Measurements from ENCODE around the gene SPN. TPM values are rescaled to one million over a fixed set of nuclear protein-coding genes. Genes with fewer than 3 reads are reported as not detected.
A peak's percentile ranks its signal among the peaks of the same experiment; 100 is the strongest.
"Not testable (repeated sequence)": the region's sequence is repeated elsewhere in the genome, so short reads cannot be mapped to it uniquely, and the experiment has no call there.

Gene SPN
- total RNA-seq, 1 donor from 2014 or later: 0.31 TPM

DNA sequence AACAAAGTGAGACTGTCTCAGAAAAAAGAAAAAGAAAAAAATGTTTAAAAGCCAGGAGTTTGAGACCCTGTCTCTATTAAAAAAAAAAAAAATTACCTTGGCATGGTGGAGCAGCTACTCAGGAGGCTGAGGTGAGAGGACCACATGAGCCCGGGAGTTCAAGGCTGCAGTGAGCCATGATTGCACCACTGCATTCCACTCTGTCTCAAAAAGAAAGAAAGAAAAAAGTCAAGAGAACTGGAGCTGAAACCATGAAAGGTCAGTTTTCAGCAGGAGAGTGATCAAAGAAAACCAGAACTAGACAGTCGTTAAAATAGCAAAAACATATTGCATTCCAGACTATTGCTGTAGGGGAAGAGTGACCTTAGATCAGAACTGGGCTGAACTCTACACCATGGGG lies 24.7 kb downstream of the SPN start:
- Mint-ChIP-seq H3K4me3 (no peak overlapping the region), H3K4me1 (ENCODE audit: unreplicated experiment) (peaks cover 21% of the 10 kb centered on the region), H3K27me3 (no peaks in the 10 kb centered on the region), H3K36me3 (peaks cover 31% of the 10 kb centered on the region), H3K27ac (peak overlapping the region; percentile 21), H3K9me3 (no peaks in the 10 kb centered on the region)
- DNase-seq (ENCODE audit: extremely low spot score, unreplicated experiment): no peak
- TF ChIP-seq, protein P1, sequence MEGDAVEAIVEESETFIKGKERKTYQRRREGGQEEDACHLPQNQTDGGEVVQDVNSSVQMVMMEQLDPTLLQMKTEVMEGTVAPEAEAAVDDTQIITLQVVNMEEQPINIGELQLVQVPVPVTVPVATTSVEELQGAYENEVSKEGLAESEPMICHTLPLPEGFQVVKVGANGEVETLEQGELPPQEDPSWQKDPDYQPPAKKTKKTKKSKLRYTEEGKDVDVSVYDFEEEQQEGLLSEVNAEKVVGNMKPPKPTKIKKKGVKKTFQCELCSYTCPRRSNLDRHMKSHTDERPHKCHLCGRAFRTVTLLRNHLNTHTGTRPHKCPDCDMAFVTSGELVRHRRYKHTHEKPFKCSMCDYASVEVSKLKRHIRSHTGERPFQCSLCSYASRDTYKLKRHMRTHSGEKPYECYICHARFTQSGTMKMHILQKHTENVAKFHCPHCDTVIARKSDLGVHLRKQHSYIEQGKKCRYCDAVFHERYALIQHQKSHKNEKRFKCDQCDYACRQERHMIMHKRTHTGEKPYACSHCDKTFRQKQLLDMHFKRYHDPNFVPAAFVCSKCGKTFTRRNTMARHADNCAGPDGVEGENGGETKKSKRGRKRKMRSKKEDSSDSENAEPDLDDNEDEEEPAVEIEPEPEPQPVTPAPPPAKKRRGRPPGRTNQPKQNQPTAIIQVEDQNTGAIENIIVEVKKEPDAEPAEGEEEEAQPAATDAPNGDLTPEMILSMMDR (conservative IDR thresholded peaks at IDR 0.05): no peak

DNA sequence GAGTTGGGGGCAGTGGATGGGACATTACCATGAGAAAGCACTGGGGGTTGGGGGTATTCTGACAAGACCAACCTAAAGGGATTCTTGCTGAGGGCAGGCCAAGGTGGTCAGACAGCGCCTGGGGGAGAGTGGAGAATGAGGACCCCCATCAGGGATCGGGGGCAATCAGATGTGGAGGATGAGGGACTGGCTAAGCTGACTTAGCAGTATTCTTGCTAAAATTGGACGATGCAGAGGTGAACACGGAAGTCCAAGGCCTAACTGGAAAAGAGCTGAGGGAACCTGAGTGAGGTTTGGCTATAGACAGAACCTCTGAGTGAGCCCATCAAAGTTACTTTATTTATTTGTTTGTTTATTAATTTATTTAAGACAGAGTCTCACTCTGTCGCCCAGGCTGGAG lies 25.1 kb downstream of the SPN start:
- peaks cover 21% of the 10 kb centered on the region for H3K4me1 Mint-ChIP-seq (ENCODE audit: unreplicated experiment)
- TF ChIP-seq, protein P1 (conservative IDR thresholded peaks at IDR 0.05): no peak
- no peak overlapping the region for H3K4me3 Mint-ChIP-seq
- DNase-seq (ENCODE audit: extremely low spot score, unreplicated experiment): no peak
- no peaks in the 10 kb centered on the region for H3K27me3 Mint-ChIP-seq
- peaks cover 31% of the 10 kb centered on the region for H3K36me3 Mint-ChIP-seq
- no peaks in the 10 kb centered on the region for H3K9me3 Mint-ChIP-seq
- H3K27ac Mint-ChIP-seq: peak overlapping the region; percentile 21

DNA sequence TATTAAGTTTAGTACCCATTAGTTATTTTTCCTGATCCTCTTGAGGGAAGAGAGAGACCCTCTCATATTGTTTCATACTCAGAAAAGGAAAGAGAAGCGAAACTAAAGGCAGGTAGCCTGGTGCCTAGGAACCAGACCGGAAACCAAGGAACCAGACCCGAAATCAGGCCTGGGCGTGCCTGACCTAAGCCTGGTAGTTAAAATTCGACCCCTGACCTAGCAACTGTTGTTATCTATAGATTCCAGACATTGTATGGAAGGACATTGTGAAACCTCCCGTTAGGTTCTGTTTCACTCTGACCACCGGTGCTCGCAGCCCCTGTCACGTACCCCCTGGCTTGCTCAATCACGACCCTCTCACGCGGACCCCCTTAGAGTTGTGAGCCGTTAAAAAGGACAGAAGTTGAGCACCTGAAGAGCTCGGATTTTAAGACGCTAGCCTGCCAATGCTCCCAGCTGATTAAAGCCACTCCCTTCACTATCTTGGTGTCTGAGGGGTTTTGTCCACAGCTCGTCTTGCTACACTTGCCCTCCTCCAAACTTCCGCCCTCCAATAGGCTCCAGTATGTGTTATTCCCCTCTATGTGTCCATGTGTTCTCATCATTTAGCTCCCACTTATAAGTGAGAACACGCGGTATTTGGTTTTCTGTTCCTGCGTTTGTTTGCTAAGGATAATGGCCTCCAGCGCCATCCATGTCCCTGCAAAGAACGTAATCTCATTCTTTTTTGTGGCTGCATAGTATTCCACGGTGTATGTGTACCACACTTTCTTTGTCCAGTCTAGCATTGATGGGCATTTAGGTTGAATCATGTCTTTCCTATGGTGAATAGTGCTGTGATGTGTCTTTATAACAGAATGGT lies 26.7 kb downstream of the SPN start:
- H3K27ac Mint-ChIP-seq; H3K9me3 Mint-ChIP-seq; DNase-seq (ENCODE audit: extremely low spot score, unreplicated experiment); H3K27me3 Mint-ChIP-seq: not testable (repeated sequence)
- Mint-ChIP-seq H3K36me3 (peaks cover 27% of the 10 kb centered on the region), H3K4me3 (peak overlapping the region; percentile 10), H3K4me1 (ENCODE audit: unreplicated experiment) (peaks cover 21% of the 10 kb centered on the region)

DNA sequence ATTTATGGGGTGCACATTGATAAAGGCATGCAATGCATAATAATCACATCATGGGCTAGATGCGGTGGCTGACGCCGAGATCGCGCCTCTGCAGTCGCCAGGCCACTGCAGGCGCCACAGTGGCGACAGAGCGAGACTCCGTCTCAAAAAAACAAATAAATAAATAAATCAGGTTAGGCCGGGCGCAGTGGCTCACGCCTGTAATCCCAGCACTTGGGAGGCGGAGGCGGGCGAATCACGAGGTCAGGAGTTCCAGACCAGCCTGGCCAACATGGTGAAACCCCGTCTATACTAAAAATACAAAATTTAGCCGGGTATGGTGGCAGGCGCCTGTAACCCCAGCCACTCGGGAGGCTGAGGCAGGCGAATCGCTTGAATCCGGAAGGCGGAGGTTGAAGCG lies 29.6 kb downstream of the SPN start:
- not testable (repeated sequence) for H3K27me3 Mint-ChIP-seq; DNase-seq (ENCODE audit: extremely low spot score, unreplicated experiment); H3K27ac Mint-ChIP-seq; H3K9me3 Mint-ChIP-seq; H3K4me3 Mint-ChIP-seq
- H3K4me1 Mint-ChIP-seq (ENCODE audit: unreplicated experiment): peaks cover 11% of the 10 kb centered on the region
- H3K36me3 Mint-ChIP-seq: peaks cover 17% of the 10 kb centered on the region

DNA sequence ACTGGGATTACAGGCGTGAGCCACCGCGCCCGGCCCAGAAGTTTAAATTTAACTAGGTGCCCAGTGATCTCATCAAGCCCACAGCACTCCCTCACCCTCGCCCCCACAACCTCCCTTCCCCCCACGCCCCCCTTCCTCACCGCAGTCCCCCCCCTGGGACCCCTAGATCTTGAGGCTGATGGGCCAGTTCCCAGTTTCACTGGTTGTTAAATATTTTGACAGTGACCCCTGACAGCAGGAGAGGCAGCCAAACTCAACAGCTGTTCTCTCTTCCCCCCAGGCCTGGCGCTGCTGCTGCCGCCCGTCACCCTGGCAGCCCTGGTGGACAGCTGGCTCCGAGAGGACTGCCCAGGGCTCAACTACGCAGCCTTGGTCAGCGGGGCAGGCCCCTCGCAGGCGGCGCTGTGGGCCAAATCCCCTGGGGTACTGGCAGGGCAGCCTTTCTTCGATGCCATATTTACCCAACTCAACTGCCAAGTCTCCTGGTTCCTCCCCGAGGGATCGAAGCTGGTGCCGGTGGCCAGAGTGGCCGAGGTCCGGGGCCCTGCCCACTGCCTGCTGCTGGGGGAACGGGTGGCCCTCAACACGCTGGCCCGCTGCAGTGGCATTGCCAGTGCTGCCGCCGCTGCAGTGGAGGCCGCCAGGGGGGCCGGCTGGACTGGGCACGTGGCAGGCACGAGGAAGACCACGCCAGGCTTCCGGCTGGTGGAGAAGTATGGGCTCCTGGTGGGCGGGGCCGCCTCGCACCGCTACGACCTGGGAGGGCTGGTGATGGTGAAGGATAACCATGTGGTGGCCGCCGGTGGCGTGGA lies 31.5 kb downstream of the SPN start:
- TF ChIP-seq, protein P1 (conservative IDR thresholded peaks at IDR 0.05): no peak
- H3K27ac Mint-ChIP-seq: no peak overlapping the region
- H3K27me3 Mint-ChIP-seq: no peaks in the 10 kb centered on the region
- peaks cover 19% of the 10 kb centered on the region for H3K36me3 Mint-ChIP-seq
- H3K9me3 Mint-ChIP-seq: peaks cover 6% of the 10 kb centered on the region
- no peak overlapping the region for H3K4me3 Mint-ChIP-seq
- H3K4me1 Mint-ChIP-seq (ENCODE audit: unreplicated experiment): peaks cover 3% of the 10 kb centered on the region
- DNase-seq (ENCODE audit: extremely low spot score, unreplicated experiment): no peak

DNA sequence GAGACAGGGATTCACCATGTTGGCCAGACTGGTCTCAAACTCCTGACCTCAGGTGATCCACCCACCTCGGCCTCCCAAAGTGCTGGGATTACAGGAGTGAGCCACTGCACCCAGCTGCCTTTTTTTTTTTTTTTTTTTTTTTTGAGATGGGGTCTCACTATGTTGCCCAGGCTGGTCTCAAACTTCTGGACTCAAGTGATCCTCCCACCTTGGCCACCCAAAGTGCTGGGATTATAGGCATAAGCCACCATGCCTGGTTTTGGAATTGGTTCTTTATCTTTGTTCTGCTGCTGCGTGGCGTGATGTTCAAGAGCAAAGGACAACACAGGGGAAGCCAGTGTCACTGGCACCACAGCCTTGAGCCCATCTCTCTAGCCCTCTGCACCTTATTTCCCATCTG lies 32.6 kb downstream of the SPN start:
- H3K27ac Mint-ChIP-seq; H3K4me3 Mint-ChIP-seq; H3K27me3 Mint-ChIP-seq; DNase-seq (ENCODE audit: extremely low spot score, unreplicated experiment); H3K9me3 Mint-ChIP-seq; H3K4me1 Mint-ChIP-seq (ENCODE audit: unreplicated experiment): not testable (repeated sequence)
- peaks cover 12% of the 10 kb centered on the region for H3K36me3 Mint-ChIP-seq

DNA sequence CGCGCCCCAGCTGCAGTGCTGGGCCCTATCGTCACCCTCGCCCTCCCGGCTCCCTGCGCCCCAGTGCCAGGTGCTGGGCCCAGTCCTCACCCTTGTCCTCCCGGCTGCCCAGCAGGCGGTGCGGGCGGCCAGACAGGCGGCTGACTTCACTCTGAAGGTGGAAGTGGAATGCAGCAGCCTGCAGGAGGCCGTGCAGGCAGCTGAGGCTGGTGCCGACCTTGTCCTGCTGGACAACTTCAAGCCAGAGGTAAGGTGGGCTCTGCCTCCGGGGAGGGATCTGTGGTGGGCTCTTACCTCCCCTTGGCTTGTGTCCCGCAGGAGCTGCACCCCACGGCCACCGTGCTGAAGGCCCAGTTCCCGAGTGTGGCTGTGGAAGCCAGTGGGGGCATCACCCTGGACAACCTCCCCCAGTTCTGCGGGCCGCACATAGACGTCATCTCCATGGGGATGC lies 33.9 kb downstream of the SPN start:
- Mint-ChIP-seq H3K4me1 (ENCODE audit: unreplicated experiment) (peaks cover 7% of the 10 kb centered on the region), H3K36me3 (peaks cover 9% of the 10 kb centered on the region), H3K4me3 (no peak overlapping the region), H3K9me3 (peaks cover 6% of the 10 kb centered on the region), H3K27me3 (no peaks in the 10 kb centered on the region), H3K27ac (no peak overlapping the region)
- TF ChIP-seq, protein P1 (conservative IDR thresholded peaks at IDR 0.05): no peak
- DNase-seq (ENCODE audit: extremely low spot score, unreplicated experiment): no peak

All from type B pancreatic cell (in vitro differentiated cells).